Cardiac septum (tissue), 1 donor: ENCODE measurements around the gene POTEB2. TPM values are rescaled to one million over a fixed set of nuclear protein-coding genes. Genes with fewer than 3 reads are reported as not detected.
"Not testable (repeated sequence)": the region's sequence is repeated elsewhere in the genome, so short reads cannot be mapped to it uniquely, and the experiment has no call there.

Experiments
- DNase-seq: peaks from one replicate; pipeline ENCODE4 v3.0.0-alpha.2; 2020; ENCODE audit warnings: low spot score
- intact Hi-C: fragments of 100-400 bp; cut with DNase I; formaldehyde crosslinking; loops from one replicate; pipeline ENCODE4 v1.14.0; 2022
- long read RNA-seq: library from polyadenylated mRNA; unstranded; transcript quantifications from one replicate; pipeline ENCODE4 v2.0.0, GENCODE V29; 2021
- microRNA-seq: library from miRNA; unstranded; fragments of <30 nt; microRNA quantifications from one replicate; pipeline ENCODE4 v1.2.0, GENCODE V29; 2020
- total RNA-seq: library from RNA; stranded (reverse); fragmentation: NEBNext Ultra II Directional; extraction: Animal tissue kit (Norgen Biotek cat#: 25700); gene quantifications from one replicate; pipeline ENCODE4 v1.2.1, GENCODE V29; 2021
- donor health status: DM: no; HTN: no; CAD: no.

POTEB2 gene
- total RNA-seq = not detected
- long read RNA-seq = 0 reads

DNA sequence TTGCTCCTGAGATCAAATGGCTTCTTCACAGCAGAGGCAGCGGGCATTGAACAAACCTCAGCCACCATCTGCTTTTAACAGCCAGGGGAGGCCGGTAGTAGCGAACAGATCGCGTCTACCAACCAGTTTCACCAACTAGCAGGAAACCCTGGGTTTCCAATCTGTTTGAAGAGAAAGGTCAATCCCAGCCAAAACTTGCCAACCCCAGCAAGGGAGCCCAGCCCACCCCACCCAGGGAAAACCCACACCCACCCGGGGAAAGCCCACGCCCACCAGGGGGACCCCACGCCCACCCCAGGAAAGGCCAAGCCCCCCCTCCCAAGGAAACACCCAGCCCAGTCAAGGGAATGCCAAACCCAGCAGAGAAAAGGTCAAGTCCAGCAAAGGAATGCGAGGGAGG lies at the start of gene POTEB2:
Gene POTEB2, minus strand, starts transcription at position 101 of the 400 bp plus-strand sequence. Its CDS starts 33 bp downstream, at position 68.
- DNase-seq, intact Hi-C loops: not testable (repeated sequence)

DNA sequence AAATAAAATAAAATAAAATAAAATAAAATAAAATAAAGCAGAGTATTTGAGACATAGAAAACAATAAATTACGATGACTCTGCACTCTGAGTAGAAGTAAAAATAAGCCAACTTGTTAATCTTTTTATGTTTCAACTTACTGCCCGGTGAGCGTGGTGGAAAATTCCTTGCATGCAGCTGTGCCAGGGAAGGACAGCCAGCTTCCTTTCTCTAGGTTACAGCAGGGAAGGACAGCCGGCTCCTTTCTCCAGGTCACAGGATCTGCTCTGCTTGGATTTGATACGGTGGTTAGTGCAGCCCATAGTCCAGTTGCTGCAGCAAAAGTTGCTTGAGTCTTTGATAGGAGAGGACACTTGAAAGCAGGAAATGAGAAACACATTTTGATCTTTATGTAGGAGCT lies 13.8 kb upstream of the POTEB2 start:
- intact Hi-C loops, DNase-seq: not testable (repeated sequence)

DNA sequence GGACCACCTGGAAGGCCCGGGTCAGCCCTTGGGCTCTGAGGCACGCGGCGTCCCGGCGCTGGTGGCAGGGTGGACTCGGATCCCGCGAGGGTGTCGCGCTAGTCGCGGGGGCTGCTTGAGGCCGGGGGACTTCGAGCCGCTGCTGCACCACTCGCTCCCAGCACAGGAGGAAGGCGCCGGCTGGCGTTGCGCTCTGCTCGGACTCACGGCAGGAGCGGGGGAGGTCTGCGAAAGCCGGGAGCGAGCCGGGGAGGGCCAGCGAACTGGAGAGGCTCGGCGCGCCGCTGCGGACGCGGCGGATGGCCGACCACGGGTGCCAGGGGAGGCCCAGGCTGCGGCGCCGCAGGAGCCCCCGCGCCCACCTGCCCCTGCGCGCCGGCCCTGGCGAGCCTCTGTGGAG lies 12.3 kb upstream of the POTEB2 start:
- intact Hi-C loops, DNase-seq: not testable (repeated sequence)

DNA sequence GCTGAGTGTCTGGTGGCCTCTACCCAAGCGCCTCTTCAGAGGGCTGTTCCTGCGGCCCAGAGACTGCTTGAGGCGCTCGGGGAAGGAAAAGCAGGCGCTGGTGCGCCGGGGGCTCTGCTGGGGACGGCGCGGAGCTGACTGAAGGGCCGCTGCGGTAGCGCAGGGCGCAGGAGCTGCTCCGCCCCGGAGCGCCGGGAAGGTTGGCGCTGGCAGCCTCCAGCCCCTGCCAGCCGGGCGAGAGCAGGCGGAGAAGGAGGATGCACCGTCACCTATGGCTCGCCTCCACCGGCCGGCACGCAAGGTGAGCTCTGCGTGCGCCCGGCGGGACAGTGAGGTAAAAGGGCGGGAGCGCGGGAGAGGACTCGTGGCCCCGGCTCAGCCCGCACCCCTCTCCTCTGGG lies 11.7 kb upstream of the POTEB2 start:
- DNase-seq, intact Hi-C loops: not testable (repeated sequence)

Small RNA genes lying within 50 kb of the gene (microRNA-seq; reads per million reads assigned to microRNA genes)
- not detected for gene MIR3118-2
